BJ (cell line): ENCODE measurements around the gene PDP2. TPM values are rescaled to one million over a fixed set of nuclear protein-coding genes. Genes with fewer than 3 reads are reported as not detected.

Experiments used
- CTCF ChIA-PET: fragments of 350-600 bp; formaldehyde crosslinking; extraction: SDS; loops from one replicate; lab custom pipeline; 2021; ENCODE audit warnings: antibody characterized with exemption, inconsistent platforms; lab: Yijun Ruan, JAX
- POLR2A ChIA-PET: fragments of 300-600 bp; sonication (Branson Sonifier 250); formaldehyde crosslinking; extraction: SDS; loops from one replicate; lab custom pipeline; 2021; ENCODE audit warnings: antibody characterized with exemption; lab: Charles Lee
- DNase-seq: peaks from one replicate; pipeline ENCODE4 v3.0.0-alpha.2; 2011; ENCODE audit warnings: low read depth
- H3K27me3 ChIP-seq: 2 replicates; pipeline ENCODE4 v1.6.0; 2011; ENCODE audit warnings: low read length; ENCODE audit not compliant: control insufficient read depth, insufficient read depth
- H3K36me3 ChIP-seq: 2 replicates; pipeline ENCODE4 v1.5.1; 2011; ENCODE audit warnings: low read length; ENCODE audit not compliant: control insufficient read depth, insufficient read depth
- H3K4me3 ChIP-seq: 2 replicates; pipeline ENCODE4 v1.5.1; 2011; ENCODE audit warnings: low read depth, mild to moderate bottlenecking, control low read depth, low read length
- polyA plus RNA-seq: library from polyadenylated mRNA; depleted of rRNA; stranded (reverse); fragments of >200 nt; gene quantifications from 2 replicates; pipeline ENCODE4 v1.2.3, GENCODE V29; 2011
- TF ChIP-seq, protein P1 (sequence below): IDR thresholded peaks from 2 replicates; pipeline ENCODE4 v1.5.1; 2011; ENCODE audit warnings: low read depth, mild to moderate bottlenecking, control low read depth, inconsistent platforms, low read length, moderate library complexity; ENCODE audit not compliant: insufficient read depth

PDP2 gene
- polyA plus RNA-seq, 1 experiment, result 10.3 TPM

DNA sequence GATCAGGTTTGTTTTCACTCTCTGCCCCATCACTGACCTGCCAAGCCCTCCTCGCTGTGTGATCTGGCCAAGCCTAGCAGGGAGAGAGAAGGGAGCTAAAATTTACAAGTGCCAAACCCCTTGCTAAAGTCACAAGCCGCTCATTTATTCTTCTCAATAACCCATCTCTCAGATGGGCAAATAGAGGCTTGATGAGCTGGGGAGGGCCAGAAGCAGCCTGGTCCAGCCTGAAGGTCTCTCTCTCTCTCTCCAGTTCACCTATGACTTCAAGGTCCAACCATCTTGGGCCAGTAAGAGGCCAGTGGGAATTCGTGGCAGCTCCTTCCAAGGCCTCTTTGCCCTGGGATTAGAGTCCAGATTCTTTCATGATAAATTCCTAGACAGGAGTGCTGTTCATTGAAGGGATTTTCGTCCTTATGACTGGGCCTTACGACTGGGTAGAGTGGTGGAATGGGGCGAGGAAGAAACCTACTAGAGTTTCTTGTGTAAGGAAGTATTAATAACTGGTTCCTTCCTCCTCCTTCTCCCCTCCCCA is 32.7 kb upstream of the PDP2 start:
- POLR2A ChIA-PET, result no interaction called here
- DNase-seq, result no peak
- Histone ChIP-seq H3K36me3 (no peaks in the 10 kb centered on the region), H3K4me3 (no peak overlapping the region), H3K27me3 (peaks cover 40% of the 10 kb centered on the region)
- CTCF ChIA-PET, result interaction anchor here (1.0 to 3.7 kb wide), 3 partner anchors 10 to 184 kb away, joined by 3 to 19 read pairs (median 4); partner anchors contain the start of gene NAE1
- TF ChIP-seq, protein P1, sequence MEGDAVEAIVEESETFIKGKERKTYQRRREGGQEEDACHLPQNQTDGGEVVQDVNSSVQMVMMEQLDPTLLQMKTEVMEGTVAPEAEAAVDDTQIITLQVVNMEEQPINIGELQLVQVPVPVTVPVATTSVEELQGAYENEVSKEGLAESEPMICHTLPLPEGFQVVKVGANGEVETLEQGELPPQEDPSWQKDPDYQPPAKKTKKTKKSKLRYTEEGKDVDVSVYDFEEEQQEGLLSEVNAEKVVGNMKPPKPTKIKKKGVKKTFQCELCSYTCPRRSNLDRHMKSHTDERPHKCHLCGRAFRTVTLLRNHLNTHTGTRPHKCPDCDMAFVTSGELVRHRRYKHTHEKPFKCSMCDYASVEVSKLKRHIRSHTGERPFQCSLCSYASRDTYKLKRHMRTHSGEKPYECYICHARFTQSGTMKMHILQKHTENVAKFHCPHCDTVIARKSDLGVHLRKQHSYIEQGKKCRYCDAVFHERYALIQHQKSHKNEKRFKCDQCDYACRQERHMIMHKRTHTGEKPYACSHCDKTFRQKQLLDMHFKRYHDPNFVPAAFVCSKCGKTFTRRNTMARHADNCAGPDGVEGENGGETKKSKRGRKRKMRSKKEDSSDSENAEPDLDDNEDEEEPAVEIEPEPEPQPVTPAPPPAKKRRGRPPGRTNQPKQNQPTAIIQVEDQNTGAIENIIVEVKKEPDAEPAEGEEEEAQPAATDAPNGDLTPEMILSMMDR, result no peak

DNA sequence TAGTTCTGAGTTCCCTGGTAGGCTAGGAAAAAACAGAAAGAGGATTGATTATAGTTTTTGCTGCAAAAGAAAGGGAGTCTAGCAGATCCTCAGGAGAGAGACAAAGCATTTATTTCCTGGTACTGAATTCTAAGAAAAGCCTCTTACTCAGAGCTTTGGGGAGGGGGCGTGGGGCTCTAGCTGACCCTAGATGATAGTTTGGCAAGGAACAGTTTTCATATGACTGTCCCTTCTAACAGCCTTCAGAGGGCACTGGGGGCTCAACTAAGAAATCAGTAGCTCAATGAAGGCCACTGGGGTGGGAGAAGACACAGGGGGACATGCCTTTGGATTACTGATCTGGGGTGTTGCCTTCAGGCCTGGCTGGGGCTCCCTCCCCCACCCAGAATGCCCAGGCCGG is 32.1 kb upstream of the PDP2 start:
- H3K27me3 ChIP-seq, result peaks cover 37% of the 10 kb centered on the region
- no peaks in the 10 kb centered on the region for H3K36me3 ChIP-seq
- TF ChIP-seq, protein P1, result no peak
- ChIA-PET CTCF (interaction anchor here (1.0 to 3.7 kb wide), 3 partner anchors 10 to 184 kb away, joined by 3 to 19 read pairs (median 4); partner anchors contain the start of gene NAE1), POLR2A (no interaction called here)
- DNase-seq, result no peak
- H3K4me3 ChIP-seq, result no peak overlapping the region

DNA sequence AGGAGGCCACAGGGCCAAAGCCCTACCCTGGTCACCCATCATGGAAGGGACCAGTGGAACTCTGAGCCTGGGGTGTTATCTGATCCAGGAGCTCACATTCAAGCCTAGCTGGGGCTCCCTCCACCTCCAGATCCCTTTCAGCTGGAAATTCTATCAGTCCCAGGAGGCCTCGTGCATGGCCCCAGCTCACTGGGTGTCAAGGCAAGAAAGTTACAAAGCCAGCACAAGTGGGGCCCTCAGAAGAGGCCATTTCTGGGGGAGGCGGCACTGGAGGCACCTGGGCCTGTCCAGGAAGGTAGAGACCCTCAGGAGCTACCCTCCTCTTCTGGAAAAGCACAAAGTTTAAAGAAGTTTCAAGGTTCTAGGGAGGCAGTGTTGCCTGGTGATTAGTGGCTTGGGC is 31.3 kb upstream of the PDP2 start:
- CTCF ChIA-PET, result interaction anchor here (1.0 to 3.7 kb wide), 4 partner anchors 18 to 185 kb away, joined by 3 to 19 read pairs (median 6); partner anchors contain the start of gene NAE1

DNA sequence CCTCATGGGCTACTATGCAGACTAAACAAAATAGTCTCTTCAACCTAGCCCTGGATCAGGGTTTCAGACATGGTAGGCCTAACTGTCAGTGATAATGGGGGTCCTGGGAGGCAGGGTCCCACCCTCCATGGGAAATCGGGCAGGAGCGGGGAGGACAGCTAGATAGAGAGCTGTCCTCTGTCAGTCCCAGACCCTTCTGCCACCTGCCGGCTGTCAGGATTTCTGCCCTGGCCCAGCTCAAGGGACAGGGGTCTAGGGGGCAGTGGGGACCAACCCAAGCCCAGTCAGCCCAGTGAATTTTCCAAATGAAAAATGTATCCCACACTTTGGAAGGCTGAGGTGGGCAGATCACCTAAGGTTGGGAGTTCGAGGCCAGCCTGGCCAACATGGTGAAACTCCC is 30.8 kb upstream of the PDP2 start:
- ChIA-PET POLR2A (no interaction called here), CTCF (interaction anchor here (0.6 to 3.7 kb wide), 4 partner anchors 19 to 122 kb away, joined by 3 to 19 read pairs (median 6); partner anchors contain the start of gene NAE1)
- TF ChIP-seq, protein P1, result 0 out of 2 replicates have a peak, but pooled peaks have one; percentile 6
- no peak for DNase-seq
- peaks cover 29% of the 10 kb centered on the region for H3K27me3 ChIP-seq
- no peaks in the 10 kb centered on the region for H3K36me3 ChIP-seq
- H3K4me3 ChIP-seq, result no peak overlapping the region

More for the DNA sequence above, 31.3 kb upstream of the PDP2 start:
- POLR2A ChIA-PET, result no interaction called here
- H3K36me3 ChIP-seq, result no peaks in the 10 kb centered on the region
- no peak overlapping the region for H3K4me3 ChIP-seq
- no peak for DNase-seq
- H3K27me3 ChIP-seq, result peaks cover 32% of the 10 kb centered on the region
- TF ChIP-seq, protein P1, result no peak

DNA sequence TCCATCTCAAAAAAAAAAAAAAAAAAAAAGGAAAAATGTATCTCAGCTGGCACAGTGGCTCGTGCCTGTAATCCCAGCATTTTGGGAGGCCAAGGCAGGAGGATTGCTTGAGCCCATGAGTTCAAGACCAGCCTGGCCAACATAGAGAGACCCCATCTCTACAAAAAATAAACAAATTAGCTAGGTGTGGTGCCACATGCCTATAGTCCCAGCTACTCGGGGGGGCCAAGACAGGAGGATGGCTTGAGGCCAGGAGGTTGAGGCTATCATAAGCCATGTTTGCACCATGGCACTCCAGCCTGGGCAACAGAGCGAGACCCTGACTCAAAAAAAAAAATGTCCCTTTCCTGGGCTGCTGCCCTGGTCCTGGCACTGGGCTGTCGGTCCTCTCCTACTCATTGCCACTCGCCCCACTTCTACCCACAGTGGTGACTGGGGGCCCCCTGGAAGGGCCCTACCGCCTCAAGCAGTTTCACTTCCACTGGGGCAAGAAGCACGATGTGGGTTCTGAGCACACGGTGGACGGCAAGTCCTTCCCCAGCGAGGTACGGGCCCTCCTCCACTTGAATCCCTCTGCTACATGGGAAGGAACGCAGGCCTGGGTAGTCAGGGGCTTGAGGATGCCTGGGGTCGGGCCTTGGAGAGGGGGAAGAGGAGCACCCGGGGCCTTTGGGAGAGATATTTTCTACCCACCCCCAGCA is 30.1 kb upstream of the PDP2 start:
- TF ChIP-seq, protein P1, result no peak
- ChIA-PET POLR2A (no interaction called here), CTCF (interaction anchor here (0.6 to 3.7 kb wide), 5 partner anchors 18 to 98 kb away, joined by 3 to 19 read pairs (median 6); partner anchors contain the start of gene NAE1)
- peaks cover 23% of the 10 kb centered on the region for H3K27me3 ChIP-seq
- DNase-seq, result no peak
- no peaks in the 10 kb centered on the region for H3K36me3 ChIP-seq
- H3K4me3 ChIP-seq, result no peak overlapping the region
